GM12892 (cell line): ENCODE measurements around the gene PRKCH.

ENCODE experiments used
- DNase-seq: peaks from one replicate; pipeline ENCODE4 v3.0.0; 2011; ENCODE audit not compliant: insufficient read length
- FAIRE-seq: peaks from 2 replicates; lab custom pipeline; 2011; peaks lifted over from hg19 to GRCh38; lab: Jason Lieb, UNC
- POLR2A ChIP-seq: IDR thresholded peaks from 2 replicates; pipeline ENCODE4 v1.6.1; 2011; ENCODE audit warnings: low read depth, low read length, control low read depth
- POLR2AphosphoS5 ChIP-seq: IDR thresholded peaks from 2 replicates; pipeline ENCODE4 v1.6.1; 2011; ENCODE audit warnings: low read depth, low read length, control low read depth
- TAF1 ChIP-seq: IDR thresholded peaks from 2 replicates; pipeline ENCODE4 v1.6.1; 2011; ENCODE audit warnings: low read depth, mild to moderate bottlenecking, control low read depth, low read length, borderline replicate concordance

The PRKCH gene

DNA sequence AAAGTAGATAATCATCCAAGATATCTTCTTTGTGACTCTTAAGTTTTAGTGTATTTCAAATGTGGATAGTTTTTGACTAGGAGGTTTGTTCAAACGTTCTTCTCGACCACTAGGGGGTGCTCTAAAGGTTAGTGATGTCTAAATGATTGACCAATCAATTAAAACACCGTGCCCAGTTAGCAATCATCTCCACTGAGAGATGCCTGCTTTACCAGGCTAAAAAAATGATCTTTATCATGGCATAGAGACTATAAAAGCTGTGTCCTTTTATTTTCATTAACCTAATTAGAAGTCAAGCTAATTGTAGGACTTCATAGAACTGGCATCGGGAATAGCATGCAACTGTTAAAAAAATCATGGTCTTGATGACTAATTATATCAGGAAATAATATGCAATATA lies 153.9 kb downstream of the PRKCH start:
- FAIRE-seq (peak; percentile 24), DNase-seq (no peak)
- no peak for TF ChIP-seq POLR2A
- no peak for TF ChIP-seq TAF1
- TF ChIP-seq POLR2AphosphoS5 = no peak

GRCh38 chr14:61476105-61476753 lies 154.8 kb downstream of the PRKCH start:
- FAIRE-seq (no peak), DNase-seq (no peak)
- TF ChIP-seq POLR2AphosphoS5 (no peak), TAF1 (no peak), POLR2A (no peak)

DNA sequence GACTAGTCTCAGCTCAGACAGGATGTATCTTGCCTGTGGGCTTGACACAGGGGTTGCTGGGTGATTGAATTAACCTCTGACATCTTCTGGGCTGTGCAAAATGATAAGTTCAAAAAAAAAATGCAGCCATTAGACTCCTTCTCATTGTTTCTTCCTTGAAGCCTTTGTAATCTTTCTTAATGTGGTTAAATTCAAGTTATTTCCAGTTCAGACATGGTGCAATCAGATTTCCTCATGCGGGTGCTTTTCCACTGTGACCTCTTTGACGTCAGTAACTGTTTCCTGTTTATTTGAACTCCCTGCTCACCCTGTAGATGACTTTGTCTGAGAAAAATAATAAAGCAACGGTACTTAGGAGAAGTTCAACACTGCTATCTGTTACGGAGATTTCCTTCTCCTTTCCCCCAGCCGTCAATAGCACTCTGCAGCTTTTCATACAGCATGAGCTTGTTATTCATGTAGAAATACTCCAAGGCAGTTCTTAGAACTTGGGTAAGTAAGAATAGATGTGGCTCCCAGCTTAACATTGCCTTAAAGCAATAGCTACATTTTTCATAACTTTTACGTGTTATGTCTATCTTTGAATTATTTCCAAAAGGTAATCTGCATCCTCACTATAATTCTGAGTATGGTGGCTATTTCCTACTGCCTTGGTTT lies 155.5 kb downstream of the PRKCH start:
- no peak for FAIRE-seq
- no peak for DNase-seq
- TF ChIP-seq POLR2A = no peak
- no peak for TF ChIP-seq TAF1
- TF ChIP-seq POLR2AphosphoS5 = no peak

DNA sequence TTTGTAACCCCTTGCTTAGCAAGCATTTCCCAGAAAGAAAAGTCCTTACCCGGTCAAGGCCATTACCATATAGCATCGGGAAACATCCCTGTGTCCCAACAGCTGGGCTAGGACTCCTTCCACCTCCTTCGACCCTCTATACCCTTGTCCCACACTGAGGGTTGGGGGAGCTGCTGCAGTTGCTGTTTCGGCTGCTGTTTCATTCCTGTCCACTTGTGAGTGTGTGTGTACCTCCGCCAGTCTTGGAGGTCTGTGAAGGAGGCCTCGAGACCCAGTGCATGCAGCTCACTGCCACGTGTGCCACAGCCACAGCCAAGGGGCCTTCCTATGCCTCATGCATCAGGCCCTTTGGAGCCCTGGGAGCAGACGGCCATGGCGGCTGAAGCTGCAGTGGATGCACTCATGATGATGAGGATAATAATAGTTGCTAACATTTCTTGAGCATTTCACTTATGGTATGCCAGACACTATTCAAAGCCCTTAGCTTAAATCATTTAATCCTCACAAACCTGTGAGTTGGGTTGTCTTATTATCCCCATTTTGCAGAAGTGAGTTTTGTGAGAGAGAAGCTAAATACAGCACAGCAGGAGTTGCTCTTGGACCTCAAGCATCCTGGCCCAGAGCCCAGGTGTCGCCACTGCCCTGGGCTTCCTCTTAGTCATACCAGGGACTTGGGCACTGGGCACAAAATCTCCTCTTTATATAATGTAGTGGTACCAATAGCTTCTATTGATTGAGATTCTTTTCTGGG lies 156.5 kb downstream of the PRKCH start:
- TF ChIP-seq TAF1 (no peak), POLR2A (no peak), POLR2AphosphoS5 (no peak)
- DNase-seq = no peak
- no peak for FAIRE-seq

DNA sequence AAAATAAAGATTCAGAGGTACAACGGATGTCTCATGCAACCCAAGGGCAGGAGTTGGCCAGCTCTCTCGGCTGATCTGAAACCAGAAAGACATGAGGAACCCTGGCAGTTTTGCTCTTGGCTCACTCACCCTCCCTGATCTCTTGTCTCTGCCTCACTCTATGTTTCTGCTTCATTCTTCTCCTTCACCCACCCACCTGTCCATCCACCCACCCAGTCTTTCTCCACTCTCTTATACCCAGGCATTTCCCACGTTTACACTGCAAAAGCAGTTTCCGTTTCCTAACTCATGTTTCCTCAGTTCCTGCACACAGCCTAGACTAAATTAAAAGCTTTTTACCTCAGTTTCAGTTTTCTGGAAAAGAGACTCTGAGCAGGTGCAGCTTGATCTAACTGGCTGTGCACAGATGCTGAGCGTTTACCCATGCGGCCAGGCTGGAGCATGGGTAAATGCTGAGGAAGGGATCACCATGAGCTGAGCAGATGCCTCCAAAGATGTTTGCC lies 157.6 kb downstream of the PRKCH start:
- TF ChIP-seq POLR2AphosphoS5 (no peak), POLR2A (no peak), TAF1 (no peak)
- no peak for FAIRE-seq
- DNase-seq = no peak

- FAIRE-seq = peak; percentile 21
Measured at GRCh38 chr14:61479746-61480502, 158.5 kb downstream of the PRKCH start.

GRCh38 chr14:61480704-61481285 lies 159.4 kb downstream of the PRKCH start:
- TF ChIP-seq TAF1 (no peak), POLR2AphosphoS5 (no peak), POLR2A (no peak)
- FAIRE-seq = no peak
- DNase-seq = no peak

More at GRCh38 chr14:61479746-61480502, 158.5 kb downstream of the PRKCH start:
- no peak for DNase-seq
- TF ChIP-seq POLR2A (no peak), POLR2AphosphoS5 (no peak), TAF1 (no peak)

DNA sequence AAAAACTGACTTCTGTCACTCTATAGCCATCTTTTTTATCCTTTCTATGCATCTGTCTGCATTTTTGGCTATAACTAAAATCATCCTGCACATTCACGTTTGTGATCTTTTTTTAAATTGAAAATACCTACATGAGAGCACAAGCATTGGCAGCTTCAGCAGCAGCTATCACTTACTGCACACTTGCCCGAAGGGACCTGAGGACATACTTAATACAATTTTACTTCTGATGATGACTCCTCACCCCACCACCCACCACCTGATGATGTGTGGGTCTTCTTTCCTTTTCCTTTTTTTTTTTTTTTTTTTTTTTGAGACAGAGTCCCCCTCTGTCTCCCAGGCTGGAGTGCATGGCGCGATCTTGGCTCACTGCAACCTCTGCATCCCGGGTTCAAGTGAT lies 160.3 kb downstream of the PRKCH start:
- DNase-seq (no peak), FAIRE-seq (no peak)
- TF ChIP-seq POLR2A (no peak), POLR2AphosphoS5 (no peak), TAF1 (no peak)

GRCh38 chr14:61482348-61483206 lies 161.2 kb downstream of the PRKCH start:
- TF ChIP-seq TAF1 = no peak
- TF ChIP-seq POLR2AphosphoS5 = no peak
- no peak for TF ChIP-seq POLR2A
- DNase-seq = no peak
- FAIRE-seq = no peak

DNA sequence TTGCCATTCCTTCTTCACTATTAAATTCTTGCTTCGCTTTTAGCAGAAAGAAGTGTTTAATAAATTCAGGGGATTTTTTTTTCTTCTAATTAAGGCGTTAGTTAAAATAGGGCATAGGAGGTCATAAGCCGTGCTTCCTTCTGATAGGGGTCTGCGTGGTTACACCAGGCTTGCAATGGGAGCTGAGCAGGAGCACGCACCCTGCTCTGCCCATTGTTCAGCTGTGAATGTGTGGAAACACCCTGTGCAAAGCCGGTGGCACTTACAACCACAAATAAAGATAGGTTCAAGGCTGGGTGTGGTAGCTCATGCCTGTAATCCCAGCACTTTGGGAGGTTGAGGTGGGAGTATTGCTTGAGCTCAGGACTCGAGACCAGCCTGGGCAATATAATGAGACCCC lies 162.1 kb downstream of the PRKCH start:
- TF ChIP-seq TAF1 (no peak), POLR2AphosphoS5 (no peak), POLR2A (no peak)
- FAIRE-seq = no peak

More for the DNA sequence above, 162.1 kb downstream of the PRKCH start:
- no peak for DNase-seq
